HFFc6 (cell line): ENCODE results near the gene ATAD2B. TPM values are rescaled to one million over a fixed set of nuclear protein-coding genes. Genes with fewer than 3 reads are reported as not detected.
"Not testable (repeated sequence)": the region's sequence is repeated elsewhere in the genome, so short reads cannot be mapped to it uniquely, and the experiment has no call there.

Experiments
- DNase-seq: peaks from one replicate; pipeline ENCODE4 v3.0.0-alpha.2; 2018
- H3K27ac Mint-ChIP-seq: 2 replicates; pipeline ENCODE4 v1.8.0; 2020; ENCODE audit warnings: mild to moderate bottlenecking, mixed read lengths
- H3K27me3 Mint-ChIP-seq: 2 replicates; pipeline ENCODE4 v1.8.0; 2021; ENCODE audit warnings: mild to moderate bottlenecking, moderate library complexity, mixed read lengths; ENCODE audit not compliant: insufficient read depth
- H3K36me3 Mint-ChIP-seq: 2 replicates; pipeline ENCODE4 v1.8.0; 2021; ENCODE audit warnings: low read depth, mixed read lengths
- H3K4me1 Mint-ChIP-seq: 2 replicates; pipeline ENCODE4 v1.8.0; 2020; ENCODE audit warnings: low read depth, mixed read lengths
- H3K4me3 Mint-ChIP-seq: 2 replicates; pipeline ENCODE4 v1.8.0; 2020; ENCODE audit warnings: mild to moderate bottlenecking, moderate library complexity, mixed read lengths
- H3K9me3 Mint-ChIP-seq: 2 replicates; pipeline ENCODE4 v1.8.0; 2020; ENCODE audit warnings: mild to moderate bottlenecking, mixed read lengths
- total RNA-seq, 6 experiments: library from RNA; stranded (reverse); fragmentation: NEBNext Ultra II Directional; extraction: Animal tissue kit (Norgen Biotek cat#: 25700); gene quantifications; 2 replicates in 1 of 6; 3 replicates in 5 of 6; pipeline ENCODE4 v1.2.3, GENCODE V29; 2021
- TF ChIP-seq, protein P1 (sequence below): fragments of 200-600 bp; sonication (generic); IDR thresholded peaks from 2 replicates; pipeline ENCODE4 v1.5.0; 2021; ENCODE audit warnings: antibody characterized with exemption, mild to moderate bottlenecking

The ATAD2B gene
- total RNA-seq, 6 experiments from 2014 or later: 4.8 to 6.1 (median 4.9) TPM

GRCh38 chr2:23789012-23789411, 137.9 kb downstream of the ATAD2B start:
- DNase-seq: no peak
- Mint-ChIP-seq H3K27me3 (no peaks in the 10 kb centered on the region; the same call in 1 of the 2 replicates), H3K36me3 (peaks cover 15% of the 10 kb centered on the region), H3K4me3 (no peak overlapping the region), H3K9me3 (no peaks in the 10 kb centered on the region), H3K27ac (no peak overlapping the region), H3K4me1 (peaks cover 34% of the 10 kb centered on the region)
- TF ChIP-seq, protein P1, sequence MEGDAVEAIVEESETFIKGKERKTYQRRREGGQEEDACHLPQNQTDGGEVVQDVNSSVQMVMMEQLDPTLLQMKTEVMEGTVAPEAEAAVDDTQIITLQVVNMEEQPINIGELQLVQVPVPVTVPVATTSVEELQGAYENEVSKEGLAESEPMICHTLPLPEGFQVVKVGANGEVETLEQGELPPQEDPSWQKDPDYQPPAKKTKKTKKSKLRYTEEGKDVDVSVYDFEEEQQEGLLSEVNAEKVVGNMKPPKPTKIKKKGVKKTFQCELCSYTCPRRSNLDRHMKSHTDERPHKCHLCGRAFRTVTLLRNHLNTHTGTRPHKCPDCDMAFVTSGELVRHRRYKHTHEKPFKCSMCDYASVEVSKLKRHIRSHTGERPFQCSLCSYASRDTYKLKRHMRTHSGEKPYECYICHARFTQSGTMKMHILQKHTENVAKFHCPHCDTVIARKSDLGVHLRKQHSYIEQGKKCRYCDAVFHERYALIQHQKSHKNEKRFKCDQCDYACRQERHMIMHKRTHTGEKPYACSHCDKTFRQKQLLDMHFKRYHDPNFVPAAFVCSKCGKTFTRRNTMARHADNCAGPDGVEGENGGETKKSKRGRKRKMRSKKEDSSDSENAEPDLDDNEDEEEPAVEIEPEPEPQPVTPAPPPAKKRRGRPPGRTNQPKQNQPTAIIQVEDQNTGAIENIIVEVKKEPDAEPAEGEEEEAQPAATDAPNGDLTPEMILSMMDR: no peak

GRCh38 chr2:23788100-23788499, 138.8 kb downstream of the ATAD2B start:
- no peak overlapping the region for H3K27ac Mint-ChIP-seq
- H3K4me1 Mint-ChIP-seq: peaks cover 30% of the 10 kb centered on the region
- no peaks in the 10 kb centered on the region for H3K9me3 Mint-ChIP-seq
- TF ChIP-seq, protein P1: no peak
- H3K4me3 Mint-ChIP-seq: no peak overlapping the region
- no peaks in the 10 kb centered on the region; the same call in 1 of the 2 replicates for H3K27me3 Mint-ChIP-seq
- no peak for DNase-seq
- peaks cover 15% of the 10 kb centered on the region for H3K36me3 Mint-ChIP-seq

DNA sequence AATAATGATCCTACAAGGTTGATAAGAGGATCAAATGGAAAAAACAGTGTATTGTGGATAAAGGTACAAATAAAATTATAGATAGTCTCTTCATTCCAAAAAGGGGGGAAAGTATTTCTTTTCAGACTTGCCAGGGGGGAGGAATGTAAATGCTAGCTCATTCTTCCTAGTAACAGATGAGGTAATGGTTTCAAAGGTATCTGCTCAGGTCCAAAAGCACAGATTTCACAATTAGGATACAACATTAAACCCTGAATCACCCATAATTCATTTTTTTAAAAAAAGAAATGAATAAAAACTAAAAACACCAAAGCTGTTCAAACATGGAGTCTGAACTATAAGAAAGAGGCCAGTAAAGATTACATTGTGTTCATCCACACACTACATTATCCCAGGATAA, 142.0 kb downstream of the ATAD2B start:
- H3K4me3 Mint-ChIP-seq: no peak overlapping the region
- no peak overlapping the region for H3K27ac Mint-ChIP-seq

GRCh38 chr2:23782646-23783045, 144.3 kb downstream of the ATAD2B start:
- H3K27ac Mint-ChIP-seq: no peak overlapping the region
- H3K4me1 Mint-ChIP-seq: no peaks in the 10 kb centered on the region
- TF ChIP-seq, protein P1: no peak
- H3K4me3 Mint-ChIP-seq: no peak overlapping the region
- H3K9me3 Mint-ChIP-seq: no peaks in the 10 kb centered on the region
- H3K27me3 Mint-ChIP-seq: no peaks in the 10 kb centered on the region; the same call in 1 of the 2 replicates
- DNase-seq: no peak
- H3K36me3 Mint-ChIP-seq: peaks cover 11% of the 10 kb centered on the region

More for the DNA sequence above, 142.0 kb downstream of the ATAD2B start:
- Mint-ChIP-seq H3K27me3 (no peaks in the 10 kb centered on the region; the same call in 1 of the 2 replicates), H3K4me1 (peaks cover 12% of the 10 kb centered on the region), H3K9me3 (no peaks in the 10 kb centered on the region), H3K36me3 (peaks cover 20% of the 10 kb centered on the region)
- TF ChIP-seq, protein P1: no peak
- no peak for DNase-seq

DNA sequence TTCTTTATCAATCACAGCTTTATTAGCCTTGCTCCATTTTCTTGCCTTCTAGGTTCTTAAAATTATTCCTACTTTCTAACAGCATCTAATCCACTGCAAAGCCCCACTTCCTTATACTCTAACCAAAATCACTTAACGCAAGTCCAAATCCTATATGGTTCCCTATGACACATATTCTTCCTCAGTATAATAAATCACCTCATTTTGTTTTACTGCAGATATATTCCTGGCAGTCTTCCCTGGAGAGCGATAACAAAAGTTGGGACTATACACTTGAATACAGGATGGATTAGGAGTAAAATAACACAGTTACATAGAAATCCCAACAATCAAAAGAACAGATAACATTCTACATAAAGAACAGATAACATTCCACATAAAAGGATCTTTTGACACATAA, 144.8 kb downstream of the ATAD2B start:
- DNase-seq: no peak
- Mint-ChIP-seq H3K27ac (no peak overlapping the region), H3K36me3 (peaks cover 9% of the 10 kb centered on the region), H3K4me1 (no peaks in the 10 kb centered on the region), H3K27me3 (no peaks in the 10 kb centered on the region; the same call in 1 of the 2 replicates), H3K4me3 (no peak overlapping the region), H3K9me3 (no peaks in the 10 kb centered on the region)
- TF ChIP-seq, protein P1: no peak

- H3K27ac Mint-ChIP-seq, H3K4me1 Mint-ChIP-seq, H3K27me3 Mint-ChIP-seq, H3K9me3 Mint-ChIP-seq, H3K4me3 Mint-ChIP-seq, DNase-seq: not testable (repeated sequence)
- H3K36me3 Mint-ChIP-seq: peaks cover 14% of the 10 kb centered on the region
Measured at GRCh38 chr2:23780465-23780864, 146.5 kb downstream of the ATAD2B start.
